Measurements from ENCODE around the gene ZNF438.

DNA sequence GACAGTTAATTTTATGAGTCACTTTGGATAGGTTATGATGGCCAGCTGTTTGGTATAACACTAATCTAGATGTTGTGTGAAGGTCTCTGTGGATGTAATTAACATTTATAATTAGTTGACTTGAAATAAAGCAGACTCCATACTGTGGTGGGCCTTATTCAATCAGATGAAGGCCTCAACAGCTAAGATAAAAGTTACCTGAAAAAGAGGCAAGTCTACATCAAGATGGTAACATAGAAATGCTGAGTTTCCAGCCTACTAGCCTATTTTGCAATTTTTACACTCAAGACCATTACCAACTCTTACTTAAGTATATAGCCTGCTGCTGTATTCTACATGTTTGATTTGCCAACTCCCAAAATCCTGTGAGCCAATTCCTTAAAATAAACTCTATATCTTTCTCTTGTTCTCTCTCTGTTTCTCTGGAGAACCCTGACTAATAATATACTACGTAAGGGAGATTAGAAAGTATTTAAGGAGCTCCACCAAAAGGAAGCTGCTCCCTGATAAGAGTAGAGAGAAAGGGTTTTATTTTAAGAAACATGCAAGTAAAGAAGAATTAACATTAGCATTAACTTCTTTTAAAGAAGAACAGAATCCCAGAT lies 42.7 kb downstream of the ZNF438 start:
- TF ChIP-seq, protein P1, sequence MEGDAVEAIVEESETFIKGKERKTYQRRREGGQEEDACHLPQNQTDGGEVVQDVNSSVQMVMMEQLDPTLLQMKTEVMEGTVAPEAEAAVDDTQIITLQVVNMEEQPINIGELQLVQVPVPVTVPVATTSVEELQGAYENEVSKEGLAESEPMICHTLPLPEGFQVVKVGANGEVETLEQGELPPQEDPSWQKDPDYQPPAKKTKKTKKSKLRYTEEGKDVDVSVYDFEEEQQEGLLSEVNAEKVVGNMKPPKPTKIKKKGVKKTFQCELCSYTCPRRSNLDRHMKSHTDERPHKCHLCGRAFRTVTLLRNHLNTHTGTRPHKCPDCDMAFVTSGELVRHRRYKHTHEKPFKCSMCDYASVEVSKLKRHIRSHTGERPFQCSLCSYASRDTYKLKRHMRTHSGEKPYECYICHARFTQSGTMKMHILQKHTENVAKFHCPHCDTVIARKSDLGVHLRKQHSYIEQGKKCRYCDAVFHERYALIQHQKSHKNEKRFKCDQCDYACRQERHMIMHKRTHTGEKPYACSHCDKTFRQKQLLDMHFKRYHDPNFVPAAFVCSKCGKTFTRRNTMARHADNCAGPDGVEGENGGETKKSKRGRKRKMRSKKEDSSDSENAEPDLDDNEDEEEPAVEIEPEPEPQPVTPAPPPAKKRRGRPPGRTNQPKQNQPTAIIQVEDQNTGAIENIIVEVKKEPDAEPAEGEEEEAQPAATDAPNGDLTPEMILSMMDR (IDR thresholded peaks at IDR 0.05): no peak
- TF ChIP-seq POLR2A (IDR thresholded peaks at IDR 0.05) (no peak), EP300 (IDR thresholded peaks at IDR 0.05) (no peak)
